Kidney (tissue), 22 donors: ENCODE data around the gene CNDP1. TPM values are rescaled to one million over a fixed set of nuclear protein-coding genes. Genes with fewer than 3 reads are reported as not detected.

ENCODE experiments used
- DNase-seq, 5 donors: peaks; one replicate each; pipeline ENCODE4 v3.0.0-alpha.2; 2013 to 2020
- FAIRE-seq: peaks from 2 replicates; lab custom pipeline; 2012; peaks lifted over from hg19 to GRCh38; lab: Jason Lieb, UNC
- H3K27ac ChIP-seq, 2 donors: one replicate each; pipeline ENCODE4 v1.7.0; 2013; ENCODE audit warnings: low read depth in 2 of 2, low read length in 2 of 2, inconsistent platforms in 1 of 2
- H3K27me3 ChIP-seq: one replicate; pipeline ENCODE4 v1.7.1; 2013; ENCODE audit warnings: low read length, inconsistent platforms; ENCODE audit not compliant: control insufficient read depth, insufficient read depth
- H3K36me3 ChIP-seq, 3 donors: one replicate each; pipeline versions ENCODE4 v1.7.0 to v1.7.1; 2013; ENCODE audit warnings: low read length in 3 of 3, control low read depth in 1 of 3, inconsistent platforms in 1 of 3; ENCODE audit not compliant: insufficient read depth in 3 of 3, control insufficient read depth in 2 of 3
- H3K4me1 ChIP-seq, 3 donors: one replicate each; pipeline versions ENCODE4 v1.7.0 to v1.7.1; 2013; ENCODE audit warnings: low read length in 3 of 3, inconsistent platforms in 1 of 3, low read depth in 1 of 3; ENCODE audit not compliant: control insufficient read depth in 2 of 3, insufficient read depth in 2 of 3
- H3K4me3 ChIP-seq, 3 donors: one replicate each; pipeline versions ENCODE4 v1.7.0 to v1.8.1; 2013; ENCODE audit warnings: low read length in 3 of 3, control low read depth in 1 of 3, inconsistent platforms in 1 of 3
- H3K9ac ChIP-seq, 3 donors: one replicate each; pipeline versions ENCODE4 v1.7.0 to v1.7.1; 2013; ENCODE audit warnings: low read length in 3 of 3, control low read depth in 1 of 3, inconsistent platforms in 1 of 3
- H3K9me3 ChIP-seq, 3 donors: one replicate each; pipeline versions ENCODE4 v1.7.0 to v1.7.1; 2013; ENCODE audit warnings: low read length in 3 of 3, control low read depth in 1 of 3, inconsistent platforms in 1 of 3; ENCODE audit not compliant: control insufficient read depth in 2 of 3, insufficient read depth in 1 of 3
- CTCF ChIP-seq: IDR thresholded peaks from 3 replicates; pipeline ENCODE4 v1.5.1; 2012; ENCODE audit warnings: mild to moderate bottlenecking, moderate library complexity, borderline replicate concordance; ENCODE audit not compliant: insufficient read depth; ENCODE audit errors: extremely low read depth
- intact Hi-C: fragments of 100-400 bp; cut with DNase I; formaldehyde crosslinking; loops from one replicate; pipeline ENCODE4 v1.11.1; 2022
- long read RNA-seq, 10 donors: library from polyadenylated mRNA in 1 of 10; unstranded in 1 of 10; transcript quantifications; one replicate each; pipeline ENCODE4 v2.0.0 and lab custom pipeline, GENCODE V29; 2021 to 2026
- polyA plus RNA-seq: library from polyadenylated mRNA; stranded (reverse); fragments of 350-450 nt; fragmentation: Illumina TruSeq; extraction: RNeasy Lipid Tissue Mini Kit (QIAGEN cat#74804); gene quantifications from one replicate; pipeline ENCODE4 v1.2.3, GENCODE V29; 2014; ENCODE audit warnings: low read depth, low replicate concordance; ENCODE audit not compliant: insufficient read depth
- total RNA-seq: library from RNA; stranded (reverse); fragmentation: NEBNext Ultra II Directional; extraction: Animal tissue kit (Norgen Biotek cat#: 25700); gene quantifications from one replicate; pipeline ENCODE4 v1.2.1, GENCODE V29; 2021
- donor health status: control.
- donor health status: control.
- donor health status: control.
- donor health status: control.
- donor health status: control.
- donor health status: DM: yes; HTN: yes; CAD: no.
- donor health status: Normal renal cell carcinoma (clear cell type).

CNDP1 gene
- total RNA-seq (1.4 TPM), polyA plus RNA-seq (2.9 TPM)
- long read RNA-seq, donor 1 = 0 reads
- long read RNA-seq, donor 2 = 0 reads
- long read RNA-seq, donor 3 = 0 reads
- long read RNA-seq, donor 4 = 0 reads
- long read RNA-seq, donor 5 = 0 reads
- long read RNA-seq, donor 6 = 0 reads
- long read RNA-seq, donor 7 = 0 reads
- long read RNA-seq, donor 8 = 0 reads
- long read RNA-seq, donor 9 = 0 reads
- long read RNA-seq, donor 10 = 0 reads

- Histone ChIP-seq H3K36me3 (no peaks in the 10 kb centered on the region), H3K4me1 (no peaks in the 10 kb centered on the region), H3K4me3 (no peak within 1 kb of the TSS), H3K9ac (no peak within 1 kb of the TSS), H3K27ac (no peak within 1 kb of the TSS), H3K27me3 (no peaks in the 10 kb centered on the region), H3K9me3 (no peaks in the 10 kb centered on the region)
- TF ChIP-seq CTCF = no peak
- FAIRE-seq (no peak), DNase-seq (peak in 2 of 5 donors; percentile 31 to 69)
- intact Hi-C loops = no loop called here
Observed at GRCh38 chr18:74534150-74534969, at the start of gene CNDP1. TSS of gene CNDP1 (plus strand) at chr18:74534500. CDS start at chr18:74534668, 168 bp downstream.

GRCh38 chr18:74486119-74486849 is 48.0 kb upstream of the CNDP1 start:
- FAIRE-seq = no peak
- no peak for TF ChIP-seq CTCF
- DNase-seq = peak in 1 of 5 donors; percentile 35
- Histone ChIP-seq H3K9ac (no peak overlapping the region), H3K9me3 (no peaks in the 10 kb centered on the region), H3K36me3 (no peaks in the 10 kb centered on the region), H3K4me1 (peaks cover 0 to 4% (median 0%) of the 10 kb centered on the region in 3 donors), H3K4me3 (no peak overlapping the region), H3K27ac (no peak overlapping the region), H3K27me3 (no peaks in the 10 kb centered on the region)
- intact Hi-C loops = no loop called here

- H3K4me1 ChIP-seq = peaks cover 0 to 4% (median 0%) of the 10 kb centered on the region in 3 donors
- no peaks in the 10 kb centered on the region for H3K36me3 ChIP-seq
- TF ChIP-seq CTCF = no peak
- FAIRE-seq (no peak), DNase-seq (no peak)
- no peaks in the 10 kb centered on the region for H3K27me3 ChIP-seq
- H3K4me3 ChIP-seq = no peak overlapping the region
- H3K27ac ChIP-seq = no peak overlapping the region
- intact Hi-C loops = no loop called here
- no peak overlapping the region for H3K9ac ChIP-seq
- H3K9me3 ChIP-seq = no peaks in the 10 kb centered on the region
Observed at GRCh38 chr18:74488354-74488753, 45.9 kb upstream of the CNDP1 start.
